HG03039 (cell line): ENCODE results near the gene CTNNA3.
"Not testable (repeated sequence)": the region's sequence is repeated elsewhere in the genome, so short reads cannot be mapped to it uniquely, and the experiment has no call there.

Experiments used
- ATAC-seq: cut with Tn5 transposase; IDR thresholded peaks from one replicate; pipeline ENCODE4 v1.9.1; 2021; ENCODE audit warnings: mild to moderate bottlenecking, moderate library complexity; ENCODE audit not compliant: unreplicated experiment

CTNNA3 gene

DNA sequence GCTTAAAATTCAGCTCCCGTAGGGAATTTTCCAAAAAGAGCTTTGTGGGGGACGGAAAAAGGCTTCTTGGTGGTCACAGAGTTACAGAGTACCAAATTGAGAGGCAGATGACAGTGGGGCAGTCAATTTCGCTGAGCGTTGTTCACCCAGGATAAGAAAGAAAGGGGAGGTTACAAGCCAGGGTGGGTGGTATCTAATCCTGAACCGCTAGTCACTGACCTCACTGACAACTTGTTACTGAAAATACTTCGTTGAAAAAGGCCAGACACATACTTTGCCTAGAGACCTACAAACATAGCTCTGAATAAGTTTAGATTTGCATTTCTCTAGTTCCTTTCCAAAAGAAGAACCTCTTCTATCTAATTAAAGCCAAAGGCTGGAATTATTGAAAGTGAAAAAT, at the start of gene CTNNA3:
TSS of gene CTNNA3 (minus strand) at position 167 of the 400 bp plus-strand sequence.
- peak; percentile 79 for ATAC-seq

DNA sequence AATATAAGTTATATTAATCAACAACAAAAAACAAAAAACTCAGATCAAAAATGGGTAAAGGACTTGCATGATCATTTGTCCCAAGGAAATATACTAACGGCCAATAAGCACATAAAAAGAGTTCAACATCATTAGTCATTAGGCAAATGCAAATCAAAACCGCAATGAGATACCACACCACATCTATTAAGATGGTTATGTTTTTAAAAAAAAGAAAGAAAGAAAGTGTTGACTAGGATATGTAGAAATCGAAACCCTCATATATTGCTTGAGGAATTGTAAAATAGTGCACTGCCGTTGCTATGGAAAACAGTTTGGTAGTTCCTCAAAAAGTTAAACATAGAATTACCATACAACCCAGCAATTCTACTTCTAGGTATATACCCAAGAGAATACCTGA, 39.4 kb upstream of the CTNNA3 start:
- no peak for ATAC-seq

DNA sequence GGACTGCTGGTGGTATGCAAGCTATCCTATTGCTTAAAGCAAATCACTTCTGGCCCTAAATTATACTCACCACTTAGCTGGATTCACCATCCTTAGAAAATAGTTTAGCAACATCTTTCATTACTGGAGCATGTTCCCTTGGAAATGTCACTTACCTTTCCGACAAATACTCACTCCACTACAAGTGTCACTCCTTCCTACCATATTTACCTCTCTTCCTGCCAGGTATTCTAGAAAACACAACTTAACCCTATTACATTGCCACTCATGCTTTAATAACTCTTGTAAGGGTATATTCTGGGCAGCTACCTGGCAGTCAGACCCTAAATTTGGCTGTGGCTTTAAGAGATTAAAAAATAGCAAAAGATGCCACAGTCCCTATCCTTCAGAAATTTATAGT, 37.5 kb upstream of the CTNNA3 start:
- ATAC-seq = no peak

DNA sequence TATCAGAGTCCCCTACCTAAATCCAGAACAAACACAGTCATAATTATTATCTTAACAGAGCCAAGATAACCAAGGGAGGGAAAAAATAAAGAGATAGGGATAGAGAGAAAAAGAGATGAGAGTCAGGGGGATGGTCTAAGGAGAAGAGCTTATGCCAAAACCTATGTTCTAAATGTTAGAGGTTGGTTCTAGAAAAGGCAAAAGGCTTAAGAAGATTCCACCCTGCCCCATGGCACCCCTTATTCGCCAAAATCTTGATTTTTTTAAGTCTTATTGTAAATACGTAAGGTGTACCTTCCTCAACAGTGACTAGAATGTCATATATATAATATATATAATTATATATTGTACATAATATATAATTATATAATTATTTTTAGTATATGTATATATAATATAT, 29.6 kb upstream of the CTNNA3 start:
- ATAC-seq = no peak

DNA sequence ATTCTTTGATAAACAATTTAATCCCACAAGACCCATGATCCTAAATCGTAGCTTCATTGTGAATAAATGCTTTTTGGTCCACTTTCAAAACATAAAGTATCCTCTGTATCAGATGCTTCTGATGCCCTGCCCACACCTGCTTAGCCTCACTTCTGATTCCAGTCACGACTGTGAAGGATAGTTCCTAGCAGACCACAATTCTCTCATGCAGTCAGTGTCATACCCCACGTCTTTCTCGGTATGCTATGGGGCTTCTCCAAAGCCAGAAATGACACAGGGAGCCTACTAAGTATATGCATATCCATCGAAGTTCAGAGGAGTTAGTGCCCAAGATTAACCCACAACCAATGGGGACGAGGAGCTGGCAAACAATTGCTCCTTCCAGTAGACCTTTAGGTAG, 27.6 kb upstream of the CTNNA3 start:
- no peak for ATAC-seq

DNA sequence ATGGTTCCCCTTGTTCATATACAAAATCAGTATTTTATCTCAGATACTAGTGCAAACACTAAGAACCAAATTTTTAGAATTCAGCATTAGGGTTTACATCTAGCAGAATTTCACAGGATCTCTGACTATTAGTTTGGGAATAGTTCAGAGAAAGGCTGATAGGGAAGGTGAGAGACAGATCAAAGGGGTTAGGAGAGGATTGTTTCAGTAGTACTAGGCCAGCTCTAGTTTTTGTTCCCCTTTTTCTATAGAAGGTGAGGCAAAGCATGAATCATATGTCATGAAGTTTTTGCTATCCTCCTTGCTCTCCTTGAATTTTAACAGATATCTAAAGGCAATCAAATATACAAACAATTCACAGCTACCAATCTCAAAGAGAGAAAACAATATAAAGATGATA, 26.1 kb upstream of the CTNNA3 start:
- ATAC-seq = peak; percentile 95

DNA sequence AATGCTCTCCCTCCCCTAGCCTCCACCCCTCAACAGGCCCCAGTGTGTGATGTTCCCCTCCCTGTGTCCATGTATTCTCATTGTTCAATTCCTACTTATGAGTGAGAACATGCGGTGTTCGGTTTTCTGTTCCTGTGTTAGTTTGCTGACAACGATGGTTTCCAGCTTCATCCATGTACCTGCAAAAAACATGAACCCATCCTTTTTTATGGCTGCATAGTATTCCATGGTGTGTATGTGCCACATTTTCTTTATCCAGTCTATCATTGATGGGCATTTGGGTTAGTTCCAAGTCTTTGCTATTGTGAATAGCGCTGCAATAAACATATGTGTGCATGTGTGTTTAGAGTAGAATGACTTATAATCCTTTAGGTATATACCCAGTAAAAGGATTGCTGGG, 20.5 kb upstream of the CTNNA3 start:
- not testable (repeated sequence) for ATAC-seq

DNA sequence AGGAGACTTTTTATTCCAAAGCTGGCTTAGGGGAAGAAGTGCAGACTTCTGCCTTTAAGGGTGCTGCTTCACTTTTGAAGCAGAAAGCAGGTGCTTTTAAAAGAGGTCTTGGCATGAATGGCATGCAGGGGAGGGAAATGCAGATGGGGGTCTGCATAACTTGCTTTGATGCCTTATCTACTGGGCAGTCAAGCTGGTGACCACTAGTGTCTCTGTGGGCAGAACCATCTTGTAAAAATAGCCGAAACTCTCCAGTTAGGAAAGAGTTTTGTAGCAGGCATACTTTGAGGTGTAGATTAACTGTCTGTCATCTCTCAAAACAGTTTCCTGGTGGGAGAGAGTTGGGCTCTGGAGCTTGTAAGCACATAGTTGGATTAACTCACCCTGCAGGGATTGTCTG, 9.9 kb upstream of the CTNNA3 start:
- ATAC-seq = no peak

DNA sequence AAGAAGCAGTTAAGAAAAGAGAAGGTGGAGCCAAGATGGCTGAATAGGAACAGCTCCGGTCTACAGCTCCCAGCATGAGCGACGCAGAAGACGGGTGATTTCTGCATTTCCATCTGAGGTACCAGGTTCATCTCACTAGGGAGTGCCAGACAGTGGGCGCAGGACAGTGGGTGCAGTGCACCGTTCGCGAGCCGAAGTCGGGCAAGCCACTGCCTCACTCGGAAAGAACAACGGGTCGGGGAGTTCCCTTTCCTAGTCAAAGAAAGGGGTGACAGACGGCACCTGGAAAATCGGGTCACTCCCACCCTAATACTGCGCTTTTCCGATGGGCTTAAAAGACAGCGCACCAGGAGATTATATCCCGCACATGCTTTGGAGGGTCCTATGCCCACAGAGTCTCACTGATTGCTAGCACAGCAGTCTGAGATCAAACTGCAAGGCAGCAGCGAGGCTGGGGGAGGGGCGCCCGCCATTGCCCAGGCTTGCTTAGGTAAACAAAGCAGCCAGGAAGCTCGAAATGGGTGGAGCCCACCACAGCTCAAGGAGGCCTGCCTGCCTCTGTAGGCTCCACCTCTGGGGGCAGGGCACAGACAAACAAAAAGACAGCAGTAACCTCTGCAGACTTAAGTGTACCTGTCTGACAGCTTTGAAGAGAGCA, 3.7 kb upstream of the CTNNA3 start:
- ATAC-seq = not testable (repeated sequence)

DNA sequence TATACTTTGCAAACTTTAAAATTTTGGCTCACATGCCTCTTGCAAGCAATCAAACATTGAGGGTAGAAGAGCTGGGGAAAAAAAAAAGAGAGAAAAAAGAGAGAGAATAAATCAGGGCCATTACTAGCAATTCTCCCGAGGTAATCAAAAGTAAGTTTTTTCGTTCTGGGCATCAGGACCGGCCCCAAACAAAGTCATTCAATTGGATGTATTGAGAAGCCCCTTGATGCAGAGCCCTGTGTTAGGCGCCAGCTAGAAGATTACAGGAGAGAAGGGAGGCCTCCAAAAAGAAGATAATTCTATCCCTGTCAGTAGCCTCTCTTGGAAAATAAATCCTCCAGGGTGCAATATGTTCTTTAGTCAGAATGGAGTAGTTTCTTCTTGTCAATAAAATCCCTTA, 2.2 kb upstream of the CTNNA3 start:
- no peak for ATAC-seq

DNA sequence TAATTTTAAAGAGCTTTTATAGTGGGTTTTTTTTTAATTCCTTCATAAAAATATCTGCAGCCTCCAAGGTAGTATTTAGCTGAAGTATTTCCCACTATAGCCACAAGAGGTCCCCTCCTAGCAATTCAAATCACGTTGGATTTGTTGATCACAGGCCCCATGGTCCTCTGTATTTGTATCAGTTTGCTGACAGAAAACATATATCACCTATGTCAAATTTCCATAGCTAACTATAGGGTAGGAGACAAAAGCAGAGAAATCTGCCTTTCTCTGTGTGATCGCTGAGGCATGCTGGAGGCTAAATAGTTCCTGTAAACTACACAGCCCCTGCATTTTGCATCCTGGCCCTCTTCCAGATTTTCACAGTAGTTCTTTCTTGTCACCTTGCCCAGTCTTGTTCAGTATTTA, 1.7 kb upstream of the CTNNA3 start:
- peak; percentile 65 for ATAC-seq

DNA sequence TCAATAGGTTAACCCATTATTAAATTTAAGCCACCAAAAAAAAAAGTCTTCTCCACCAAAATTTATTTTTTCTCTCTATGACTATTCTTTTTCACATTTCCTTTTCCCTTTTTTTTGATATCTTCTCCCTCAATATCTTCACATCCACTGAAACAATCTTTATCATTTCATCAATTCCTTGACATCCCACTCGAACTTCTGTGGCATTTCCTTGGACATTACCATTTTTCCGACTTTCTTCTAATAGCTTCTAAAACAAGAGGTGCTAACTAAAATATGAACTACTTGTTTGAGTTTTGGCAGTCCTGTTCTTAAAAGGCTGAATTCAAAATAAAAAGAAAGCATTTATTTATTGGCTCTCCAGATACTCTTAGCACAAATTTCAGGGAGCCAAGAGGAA, 684 bp upstream of the CTNNA3 start:
- no peak for ATAC-seq

DNA sequence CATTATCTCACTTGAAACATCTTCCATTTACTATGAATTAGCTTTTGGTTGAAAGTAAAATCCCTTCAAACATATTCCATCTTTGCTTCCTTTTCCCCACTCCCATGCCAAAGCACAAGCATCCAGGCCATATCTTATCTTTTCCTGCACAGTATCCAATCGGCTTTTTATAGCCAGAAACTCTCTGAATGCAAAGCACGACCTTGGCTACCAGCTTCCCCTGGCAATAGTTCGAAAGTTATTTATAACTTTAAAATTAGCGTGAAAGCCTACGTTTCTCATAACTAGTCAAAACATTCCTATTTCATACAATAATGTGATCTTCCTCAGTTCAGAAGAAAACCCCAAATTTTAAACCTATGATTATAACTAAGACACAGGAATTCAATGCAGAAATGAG, 440 bp downstream of the CTNNA3 start:
- ATAC-seq = peak; percentile 29

DNA sequence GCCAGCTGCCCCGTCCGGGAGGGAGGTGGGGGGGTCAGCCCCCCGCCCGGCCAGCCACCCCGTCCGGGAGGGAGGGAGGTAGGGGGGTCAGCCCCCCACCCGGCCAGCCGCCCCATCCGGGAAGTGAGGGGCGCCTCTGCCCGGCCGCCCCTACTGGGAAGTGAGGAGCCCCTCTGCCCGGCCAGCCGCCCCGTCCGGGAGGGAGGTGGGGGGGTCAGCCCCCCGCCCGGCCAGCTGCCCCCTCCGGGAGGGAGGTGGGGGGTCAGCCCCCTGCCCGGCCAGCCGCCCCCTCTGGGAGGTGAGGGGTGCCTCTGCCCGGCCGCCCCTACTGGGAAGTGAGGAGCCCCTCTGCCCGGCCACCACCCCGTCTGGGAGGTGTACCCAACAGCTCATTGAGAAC, 4.1 kb downstream of the CTNNA3 start:
- ATAC-seq = not testable (repeated sequence)

DNA sequence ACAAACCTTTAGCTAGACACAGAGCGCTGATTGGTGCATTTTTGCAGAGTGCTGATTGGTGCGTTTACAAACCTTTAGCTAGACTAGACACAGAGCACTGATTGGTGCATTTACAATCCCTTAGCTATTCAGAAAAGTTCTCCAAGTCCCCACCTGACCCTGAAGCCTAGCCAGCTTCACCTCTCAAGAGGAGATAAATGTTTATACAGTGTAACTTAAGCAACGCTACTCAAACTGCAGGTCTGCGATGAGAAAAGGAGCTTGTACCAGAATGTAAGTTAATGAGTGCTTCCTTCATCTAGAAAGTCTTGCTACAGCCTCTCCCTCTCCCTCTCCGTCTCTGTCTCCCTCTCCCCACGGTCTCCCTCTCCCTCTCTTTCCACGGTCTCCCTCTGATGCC, 5.5 kb downstream of the CTNNA3 start:
- not testable (repeated sequence) for ATAC-seq

DNA sequence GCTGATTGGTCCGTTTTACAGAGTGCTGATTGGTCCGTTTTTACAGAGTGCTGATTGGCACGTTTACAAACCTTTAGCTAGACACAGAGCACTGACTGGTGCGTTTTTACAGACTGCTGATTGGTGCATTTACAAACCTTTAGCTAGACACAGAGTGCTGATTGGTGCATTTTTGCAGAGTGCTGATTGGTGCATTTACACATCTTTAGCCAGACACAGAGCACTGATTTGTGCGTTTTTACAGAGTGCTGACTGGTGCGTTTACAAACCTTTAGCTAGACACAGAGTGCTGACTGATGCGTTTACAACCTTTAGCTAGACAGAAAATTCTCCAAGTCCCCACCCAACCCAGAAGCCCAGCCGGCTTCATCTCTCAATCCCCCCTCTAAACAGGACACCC, 11.9 kb downstream of the CTNNA3 start:
- ATAC-seq = not testable (repeated sequence)

DNA sequence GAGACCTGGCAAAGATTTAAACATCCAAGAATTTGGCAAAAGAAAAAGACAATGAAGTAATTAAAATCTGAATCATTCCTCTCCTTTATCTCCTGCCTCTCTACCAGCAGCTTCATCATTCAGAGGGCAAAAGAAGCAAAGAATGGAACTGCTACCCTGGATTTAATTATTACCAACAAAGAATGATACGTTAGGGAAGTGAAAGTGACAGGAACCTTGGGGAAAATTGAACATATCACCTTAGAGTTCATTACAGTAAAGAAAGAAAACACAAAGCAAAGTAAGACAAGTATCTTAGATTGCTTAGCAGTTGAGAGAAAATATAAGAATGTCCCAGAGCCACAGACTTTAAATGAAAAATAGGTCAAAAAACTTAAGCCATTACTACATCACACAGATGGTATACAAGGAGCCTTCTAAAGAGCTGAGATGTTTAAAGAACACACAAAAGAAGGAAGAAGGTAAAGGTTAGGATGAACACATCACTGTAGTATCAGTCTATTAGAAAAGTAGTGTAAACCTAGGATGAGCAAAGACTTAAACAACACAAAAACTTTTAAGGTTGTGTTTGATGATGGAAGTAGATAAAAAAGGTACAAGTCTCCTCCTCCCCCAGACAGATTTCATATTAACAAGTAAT, 17.5 kb downstream of the CTNNA3 start:
- ATAC-seq = no peak

DNA sequence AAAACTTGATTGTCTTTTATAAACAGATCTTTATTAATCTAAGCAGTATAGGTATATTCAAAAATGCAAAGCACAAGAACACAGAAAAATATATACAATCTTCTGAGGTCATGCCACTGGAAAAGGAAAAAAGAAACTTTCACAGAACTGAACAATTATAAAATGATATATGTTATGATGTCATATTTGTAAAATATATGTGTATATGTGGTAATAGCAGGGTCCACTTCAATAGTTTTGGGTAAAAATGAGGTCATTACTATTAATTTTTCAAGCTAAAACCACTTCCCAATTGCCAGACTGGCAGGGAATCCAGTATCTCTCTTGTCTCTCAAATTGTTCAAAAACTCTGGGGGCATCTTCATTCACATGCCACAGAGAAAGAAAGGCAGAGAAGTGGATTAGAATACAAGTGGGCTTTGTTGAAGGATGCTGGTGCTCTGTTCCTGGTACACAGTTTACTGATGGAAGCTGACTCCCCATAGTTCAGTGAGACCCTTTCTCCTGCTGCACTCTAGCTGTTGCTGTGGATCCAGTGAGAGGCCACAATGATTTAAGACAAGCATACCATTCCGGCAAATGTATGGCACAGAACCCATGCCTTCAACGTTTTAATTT, 19.7 kb downstream of the CTNNA3 start:
- ATAC-seq = no peak

DNA sequence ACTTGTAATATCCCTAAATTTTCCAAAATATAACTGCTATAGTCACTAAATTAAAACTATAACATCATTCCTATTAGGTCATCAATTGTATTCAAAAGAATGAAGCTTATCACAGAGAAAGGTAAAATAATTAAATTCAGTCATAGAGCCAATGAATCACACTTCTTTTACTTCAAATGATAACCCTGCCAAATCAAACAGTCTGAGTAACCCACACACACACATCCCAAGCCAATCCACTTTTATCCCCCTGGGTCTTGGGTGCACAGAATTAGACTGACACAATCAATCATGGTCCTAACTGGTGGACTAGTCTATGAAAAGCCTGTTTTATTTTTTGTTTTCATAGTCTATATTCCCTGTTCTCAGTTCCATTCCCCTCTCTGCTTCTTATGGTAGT, 25.6 kb downstream of the CTNNA3 start:
- ATAC-seq = no peak

DNA sequence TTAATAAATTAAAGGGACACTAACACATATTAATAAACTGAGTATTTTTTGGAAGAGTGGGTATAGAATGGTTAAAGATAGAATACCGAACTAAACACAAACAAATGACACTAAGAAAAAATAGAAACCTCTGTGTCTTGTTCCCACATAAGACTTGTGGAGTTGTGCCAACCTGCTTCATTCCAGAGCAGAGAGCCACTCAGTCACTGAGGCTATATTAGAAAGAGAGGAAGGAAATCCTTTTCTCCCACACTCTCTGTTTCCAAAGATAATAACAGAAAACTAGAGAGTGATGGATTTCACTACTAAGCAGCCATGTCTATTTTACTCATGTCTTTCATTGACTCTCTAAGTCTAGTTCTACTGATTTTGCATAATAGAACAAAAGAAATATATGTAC, 26.0 kb downstream of the CTNNA3 start:
- no peak for ATAC-seq

DNA sequence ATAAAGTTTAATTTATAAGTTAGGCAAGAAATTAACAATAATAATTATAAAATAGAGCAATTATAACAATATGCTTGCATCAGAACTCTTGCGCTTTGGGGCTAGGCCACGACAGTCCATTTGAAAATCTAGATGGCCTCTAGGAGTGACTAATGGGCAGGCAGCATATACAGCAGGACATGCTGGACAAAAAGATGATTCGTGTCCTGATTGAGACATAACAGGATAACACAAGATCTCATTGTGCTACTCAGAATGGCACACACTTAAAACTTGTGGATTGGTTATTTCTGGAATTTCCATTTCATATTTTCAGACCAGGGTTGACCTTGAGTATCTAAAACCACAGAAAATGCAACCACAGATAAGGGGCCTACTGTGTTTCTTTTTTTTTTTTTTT, 27.5 kb downstream of the CTNNA3 start:
- ATAC-seq = no peak

DNA sequence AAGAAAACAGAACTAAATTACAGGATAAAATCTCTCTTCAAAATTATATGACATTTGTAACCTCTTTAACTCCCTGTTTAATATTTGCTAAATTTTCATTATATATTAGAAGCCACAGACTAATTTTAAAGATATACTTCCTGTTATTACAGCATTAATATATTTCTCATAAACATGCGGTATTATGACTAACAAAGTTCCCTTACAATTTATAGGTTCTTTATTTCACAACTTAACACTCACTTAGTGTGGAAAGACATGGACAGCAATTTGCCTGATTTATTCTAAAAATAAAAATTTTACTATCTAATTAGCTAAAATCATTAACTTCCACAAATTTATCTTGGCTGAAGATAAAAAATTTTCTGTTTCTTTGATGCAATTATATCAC, 29.0 kb downstream of the CTNNA3 start:
- ATAC-seq = no peak
